ENCODE results near the gene TBC1D5.

DNA sequence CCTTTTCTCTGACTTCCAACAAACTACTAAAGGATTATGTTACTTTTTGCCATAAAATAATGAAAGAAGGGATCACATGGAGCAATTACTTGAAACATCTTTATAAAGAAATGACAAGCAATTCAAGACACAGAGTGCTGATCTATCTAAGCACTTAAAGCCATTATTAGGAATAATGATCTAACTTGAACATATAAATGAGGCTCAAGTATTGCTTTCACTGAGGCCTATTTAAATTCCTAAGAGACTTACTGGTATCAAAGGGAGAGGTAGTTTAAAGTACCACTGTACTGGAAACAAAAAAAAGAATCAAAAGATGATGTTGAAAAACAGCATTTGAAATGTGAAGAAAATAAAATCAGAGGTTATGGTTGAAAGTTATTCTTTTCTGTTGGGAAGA is 482.2 kb downstream of the TBC1D5 start:
- no peak for TF ChIP-seq EP300 (IDR thresholded peaks at IDR 0.05; ENCODE audit: low read depth)
- no peak for TF ChIP-seq POLR2A (IDR thresholded peaks at IDR 0.05)
- TF ChIP-seq, protein P1, sequence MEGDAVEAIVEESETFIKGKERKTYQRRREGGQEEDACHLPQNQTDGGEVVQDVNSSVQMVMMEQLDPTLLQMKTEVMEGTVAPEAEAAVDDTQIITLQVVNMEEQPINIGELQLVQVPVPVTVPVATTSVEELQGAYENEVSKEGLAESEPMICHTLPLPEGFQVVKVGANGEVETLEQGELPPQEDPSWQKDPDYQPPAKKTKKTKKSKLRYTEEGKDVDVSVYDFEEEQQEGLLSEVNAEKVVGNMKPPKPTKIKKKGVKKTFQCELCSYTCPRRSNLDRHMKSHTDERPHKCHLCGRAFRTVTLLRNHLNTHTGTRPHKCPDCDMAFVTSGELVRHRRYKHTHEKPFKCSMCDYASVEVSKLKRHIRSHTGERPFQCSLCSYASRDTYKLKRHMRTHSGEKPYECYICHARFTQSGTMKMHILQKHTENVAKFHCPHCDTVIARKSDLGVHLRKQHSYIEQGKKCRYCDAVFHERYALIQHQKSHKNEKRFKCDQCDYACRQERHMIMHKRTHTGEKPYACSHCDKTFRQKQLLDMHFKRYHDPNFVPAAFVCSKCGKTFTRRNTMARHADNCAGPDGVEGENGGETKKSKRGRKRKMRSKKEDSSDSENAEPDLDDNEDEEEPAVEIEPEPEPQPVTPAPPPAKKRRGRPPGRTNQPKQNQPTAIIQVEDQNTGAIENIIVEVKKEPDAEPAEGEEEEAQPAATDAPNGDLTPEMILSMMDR (IDR thresholded peaks at IDR 0.05) = no peak
- no peak for TF ChIP-seq POLR2AphosphoS5 (IDR thresholded peaks at IDR 0.05)
